Activated CD8-positive, alpha-beta T cell treated with anti-CD3 and anti-CD28 coated beads for 36 hours (primary cell): ENCODE results near the gene NFYC. TPM values are rescaled to one million over a fixed set of nuclear protein-coding genes. Genes with fewer than 3 reads are reported as not detected.
A peak's percentile ranks its signal among the peaks of the same experiment; 100 is the strongest.

ENCODE experiments used
- ATAC-seq: fragments of 200-7000 bp; cut with Tn5 transposase; one replicate; pipeline ENCODE4 v1.10.0; 2021; ENCODE audit warnings: mild to moderate bottlenecking, moderate library complexity
- CTCF ChIA-PET: fragments of 350-600 bp; sonication (Branson Sonifier 250); formaldehyde crosslinking; loops from one replicate; lab custom pipeline; 2021; ENCODE audit warnings: antibody characterized with exemption; lab: Charles Lee
- POLR2A ChIA-PET: fragments of 350-600 bp; sonication (Branson Sonifier 250); formaldehyde crosslinking; loops from one replicate; lab custom pipeline; 2021; ENCODE audit warnings: antibody characterized with exemption; lab: Charles Lee
- DNase-seq: peaks from one replicate; pipeline ENCODE4 v3.0.0-alpha.2; 2020
- H3K27ac Mint-ChIP-seq: one replicate; pipeline ENCODE4 v1.8.0; 2021; ENCODE audit warnings: mild to moderate bottlenecking, mixed read lengths
- H3K27me3 Mint-ChIP-seq: one replicate; pipeline ENCODE4 v1.8.0; 2021; ENCODE audit warnings: mixed read lengths
- H3K36me3 Mint-ChIP-seq: one replicate; pipeline ENCODE4 v1.8.0; 2021; ENCODE audit warnings: low read depth, mixed read lengths
- H3K4me1 Mint-ChIP-seq: one replicate; pipeline ENCODE4 v1.8.0; 2021; ENCODE audit warnings: low read depth, mixed read lengths
- H3K4me3 Mint-ChIP-seq: one replicate; pipeline ENCODE4 v1.8.0; 2021; ENCODE audit warnings: mild to moderate bottlenecking, moderate library complexity, mixed read lengths
- H3K9me3 Mint-ChIP-seq: one replicate; pipeline ENCODE4 v1.8.0; 2021; ENCODE audit warnings: mixed read lengths
- intact Hi-C: fragments of 100-400 bp; cut with micrococcal nuclease; formaldehyde crosslinking; loops from one replicate; pipeline ENCODE4 v1.10.0; 2022
- total RNA-seq, 2 experiments: library from RNA; stranded (reverse); gene quantifications; one replicate each; pipeline ENCODE4 v1.2.3, GENCODE V29; 2021
- TF ChIP-seq, protein P1 (sequence below): fragments of 200-600 bp; IDR thresholded peaks from one replicate; pipeline ENCODE4 v1.8.0; 2022; ENCODE audit warnings: antibody characterized with exemption, mild to moderate bottlenecking

Gene NFYC
- total RNA-seq, 2 experiments from 2014 or later = 45.6 to 53.8 TPM

DNA sequence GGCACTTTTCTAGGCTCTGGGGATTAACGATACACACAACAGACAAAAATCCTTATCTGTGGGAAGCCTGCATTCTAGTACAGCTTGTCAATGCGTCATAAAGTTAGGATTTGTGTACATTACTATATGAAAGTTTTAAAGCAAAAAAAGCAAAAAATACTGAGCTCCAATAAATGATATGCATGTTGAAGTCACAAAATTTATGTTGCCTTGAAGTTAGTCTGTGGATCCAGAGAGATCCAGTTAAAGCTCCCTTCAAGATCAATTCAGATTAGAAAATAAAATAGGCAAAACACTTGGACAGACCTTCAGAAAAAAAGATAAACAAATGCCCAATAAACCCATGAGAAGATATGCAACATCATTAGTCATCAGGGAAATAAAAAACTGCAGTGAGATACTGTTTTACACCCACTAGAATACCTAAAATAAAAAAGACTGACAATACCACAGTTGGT lies 59.0 kb downstream of the NFYC start:
- no peak for ATAC-seq
- peaks cover 45% of the 10 kb centered on the region for H3K36me3 Mint-ChIP-seq
- intact Hi-C loops = no loop called here
- H3K9me3 Mint-ChIP-seq = no peaks in the 10 kb centered on the region
- no peaks in the 10 kb centered on the region for H3K27me3 Mint-ChIP-seq
- peak overlapping the region; percentile 69 for H3K27ac Mint-ChIP-seq
- no peak overlapping the region for H3K4me3 Mint-ChIP-seq
- peaks cover 43% of the 10 kb centered on the region for H3K4me1 Mint-ChIP-seq
- TF ChIP-seq, protein P1, sequence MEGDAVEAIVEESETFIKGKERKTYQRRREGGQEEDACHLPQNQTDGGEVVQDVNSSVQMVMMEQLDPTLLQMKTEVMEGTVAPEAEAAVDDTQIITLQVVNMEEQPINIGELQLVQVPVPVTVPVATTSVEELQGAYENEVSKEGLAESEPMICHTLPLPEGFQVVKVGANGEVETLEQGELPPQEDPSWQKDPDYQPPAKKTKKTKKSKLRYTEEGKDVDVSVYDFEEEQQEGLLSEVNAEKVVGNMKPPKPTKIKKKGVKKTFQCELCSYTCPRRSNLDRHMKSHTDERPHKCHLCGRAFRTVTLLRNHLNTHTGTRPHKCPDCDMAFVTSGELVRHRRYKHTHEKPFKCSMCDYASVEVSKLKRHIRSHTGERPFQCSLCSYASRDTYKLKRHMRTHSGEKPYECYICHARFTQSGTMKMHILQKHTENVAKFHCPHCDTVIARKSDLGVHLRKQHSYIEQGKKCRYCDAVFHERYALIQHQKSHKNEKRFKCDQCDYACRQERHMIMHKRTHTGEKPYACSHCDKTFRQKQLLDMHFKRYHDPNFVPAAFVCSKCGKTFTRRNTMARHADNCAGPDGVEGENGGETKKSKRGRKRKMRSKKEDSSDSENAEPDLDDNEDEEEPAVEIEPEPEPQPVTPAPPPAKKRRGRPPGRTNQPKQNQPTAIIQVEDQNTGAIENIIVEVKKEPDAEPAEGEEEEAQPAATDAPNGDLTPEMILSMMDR = no peak
- ChIA-PET CTCF (interaction anchor here (1.3 to 1.5 kb wide), 2 partner anchors 23 to 28 kb away, joined by 4 read pairs; no protein-coding TSS in a partner anchor), POLR2A (no interaction called here)
- no peak for DNase-seq

DNA sequence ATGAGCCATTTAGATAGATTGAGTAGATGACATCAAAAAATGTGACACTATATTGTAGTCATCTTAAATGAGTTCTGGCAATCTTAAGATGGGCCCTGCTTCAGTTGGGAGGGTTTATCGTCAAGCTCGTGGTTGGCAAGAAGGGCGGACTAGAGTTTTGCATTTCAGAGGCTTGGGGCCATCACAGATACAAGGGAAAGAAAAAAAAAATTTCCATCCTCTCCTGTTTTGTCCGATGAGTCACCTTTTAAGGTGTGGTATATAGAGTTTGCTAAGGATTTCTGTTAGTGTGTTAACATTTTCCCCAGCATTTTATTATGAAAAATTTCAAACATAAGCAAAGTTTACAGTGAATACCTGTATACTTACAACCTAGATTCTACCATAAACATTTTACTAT lies 60.3 kb downstream of the NFYC start:
- Mint-ChIP-seq H3K4me3 (no peak overlapping the region), H3K27me3 (no peaks in the 10 kb centered on the region), H3K27ac (peak overlapping the region; percentile 51), H3K9me3 (no peaks in the 10 kb centered on the region), H3K36me3 (peaks cover 48% of the 10 kb centered on the region), H3K4me1 (peaks cover 31% of the 10 kb centered on the region)
- DNase-seq = peak; percentile 34
- ChIA-PET POLR2A (interaction anchor here (2.8 kb wide), 1 partner anchor 60 kb away, joined by 16 read pairs; the partner anchor contains the start of gene NFYC), CTCF (interaction anchor here (5.1 to 9.5 kb wide), 2 partner anchors 13 to 22 kb away, joined by 20 to 90 read pairs; no protein-coding TSS in a partner anchor)
- intact Hi-C loops = no loop called here
- TF ChIP-seq, protein P1 = no peak
- peak; percentile 35 for ATAC-seq

DNA sequence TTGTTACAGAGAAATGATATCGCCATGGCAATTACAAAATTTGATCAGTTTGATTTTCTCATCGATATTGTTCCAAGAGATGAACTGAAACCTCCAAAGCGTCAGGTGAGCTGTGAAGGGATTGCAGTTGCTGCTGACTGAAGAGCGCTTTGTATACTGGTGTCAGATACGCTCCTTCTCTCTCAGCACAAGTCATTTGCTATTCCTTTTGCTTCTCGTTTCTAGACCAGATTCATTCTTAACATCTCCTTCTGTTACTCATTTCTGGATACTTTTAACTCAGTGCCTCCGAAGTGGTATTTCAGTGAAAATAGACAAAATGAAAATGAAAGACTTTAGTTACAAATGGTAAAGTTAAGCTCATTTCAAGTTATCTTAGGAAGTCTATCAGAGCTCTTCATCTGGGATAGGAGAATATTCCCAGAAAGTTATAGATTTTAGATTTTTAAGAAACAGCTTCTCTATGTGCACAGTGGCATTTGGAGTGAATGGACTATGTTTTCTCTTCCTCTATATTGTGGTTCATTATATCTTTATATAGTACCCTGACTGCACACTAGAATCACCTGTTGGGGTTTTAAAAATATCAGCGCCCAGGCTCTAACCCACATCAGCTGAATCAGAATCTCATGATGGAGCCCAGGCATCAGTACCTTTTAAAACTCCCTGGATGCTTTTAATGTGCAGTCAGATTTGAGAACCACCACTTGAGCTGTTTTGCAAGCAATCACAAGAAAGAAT lies 61.8 kb downstream of the NFYC start:
- H3K27me3 Mint-ChIP-seq = no peaks in the 10 kb centered on the region
- ChIA-PET POLR2A (interaction anchor here (0.6 to 2.8 kb wide), 3 partner anchors 31 to 92 kb away, joined by 3 to 16 read pairs (median 3); partner anchors contain the start of gene NFYC), CTCF (interaction anchor here (0.7 to 9.5 kb wide), 8 partner anchors 11 to 195 kb away, joined by 3 to 90 read pairs (median 4); partner anchors contain the start of gene NFYC)
- ATAC-seq (peak; percentile 73), DNase-seq (no peak)
- peaks cover 44% of the 10 kb centered on the region for H3K36me3 Mint-ChIP-seq
- H3K4me1 Mint-ChIP-seq = peaks cover 30% of the 10 kb centered on the region
- TF ChIP-seq, protein P1 = no peak
- H3K9me3 Mint-ChIP-seq = no peaks in the 10 kb centered on the region
- intact Hi-C loops = no loop called here
- H3K4me3 Mint-ChIP-seq = no peak overlapping the region
- peak overlapping the region; percentile 75 for H3K27ac Mint-ChIP-seq

DNA sequence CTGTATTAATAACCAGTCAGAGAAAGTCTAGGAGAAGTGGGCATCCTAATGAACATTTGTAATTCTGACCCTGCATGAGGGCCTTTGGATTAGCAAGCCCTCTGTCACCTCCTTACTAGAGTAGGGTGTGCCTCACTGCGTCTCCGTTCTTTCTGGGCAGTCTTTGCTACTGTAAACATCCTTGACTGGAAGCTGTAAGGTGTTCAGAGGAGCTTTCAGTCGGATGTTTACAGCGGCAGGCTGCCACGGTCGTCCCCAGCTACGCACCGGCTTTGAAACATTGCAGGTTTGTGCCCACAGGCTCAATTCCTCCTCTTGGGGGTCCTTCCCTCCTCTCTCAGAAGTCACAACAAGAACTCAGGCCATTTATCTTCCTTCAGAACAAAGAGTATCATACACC lies 62.7 kb downstream of the NFYC start:
- DNase-seq (no peak), ATAC-seq (no peak)
- no peak overlapping the region for H3K27ac Mint-ChIP-seq
- H3K36me3 Mint-ChIP-seq = peaks cover 47% of the 10 kb centered on the region
- ChIA-PET POLR2A (interaction anchor here (1.3 to 2.8 kb wide), 2 partner anchors 63 to 91 kb away, joined by 3 to 16 read pairs; partner anchors contain the start of gene NFYC), CTCF (interaction anchor here (1.5 to 9.5 kb wide), 5 partner anchors 10 to 96 kb away, joined by 5 to 90 read pairs (median 16); no protein-coding TSS in a partner anchor)
- H3K4me1 Mint-ChIP-seq = peaks cover 30% of the 10 kb centered on the region
- H3K4me3 Mint-ChIP-seq = no peak overlapping the region
- no peaks in the 10 kb centered on the region for H3K27me3 Mint-ChIP-seq
- no peaks in the 10 kb centered on the region for H3K9me3 Mint-ChIP-seq
- intact Hi-C loops = no loop called here
- TF ChIP-seq, protein P1 = no peak
